ENCODE results near the gene ANGPTL4. TPM values are rescaled to one million over a fixed set of nuclear protein-coding genes. Genes with fewer than 3 reads are reported as not detected.

ANGPTL4 gene
- total and polyA plus RNA-seq, 2 of the 13 experiments (the other 11 are each of a cell fraction or from before 2014, with no cell fraction given): 0.80 to 21.7 TPM

GRCh38 chr19:8321986-8322637 is 41.8 kb upstream of the ANGPTL4 start (continued):
- TF ChIP-seq ZNF646 (CRISPR knock-in tag; IDR thresholded peaks at IDR 0.05): no peak
- 0 out of 2 replicates have a peak, but pooled peaks have one; percentile 12 for TF ChIP-seq REL (CRISPR knock-in tag; conservative IDR thresholded peaks at IDR 0.05)
- TF ChIP-seq TSC22D2 (CRISPR knock-in tag; IDR thresholded peaks at IDR 0.05; ENCODE audit: borderline replicate concordance): no peak
- 0 out of 2 replicates have a peak, but pooled peaks have one; percentile 10 for TF ChIP-seq ERF (CRISPR knock-in tag; IDR thresholded peaks at IDR 0.05)
- 0 out of 2 replicates have a peak, but pooled peaks have one; percentile 8 for TF ChIP-seq ZNF788 (CRISPR knock-in tag; IDR thresholded peaks at IDR 0.05; ENCODE audit: borderline replicate concordance)
- TF ChIP-seq SNAPC5 (CRISPR knock-in tag; IDR thresholded peaks at IDR 0.05; ENCODE audit: borderline replicate concordance): no peak
